ENCODE measurements around the gene BLID. TPM values are rescaled to one million over a fixed set of nuclear protein-coding genes. Genes with fewer than 3 reads are reported as not detected.
A peak's percentile ranks its signal among the peaks of the same experiment; 100 is the strongest.

Gene BLID
- total RNA-seq, 1 experiment from 2014 or later = not detected

GRCh38 chr11:122159173-122159721 is 43.2 kb upstream of the BLID start:
- no CpG with 5 or more reads among the region's 12 CpGs for WGBS (ENCODE audit: extremely low coverage, insufficient read length, low lambda C conversion rate)
- Histone ChIP-seq H2BK12ac (ENCODE audit: insufficient read length, low read depth, low read length) (no peak overlapping the region), H3K14ac (ENCODE audit: insufficient read depth, low read length) (peak overlapping the region; percentile 89; the same call in 1 of the 2 replicates), H4K5ac (ENCODE audit: insufficient read length, low read depth, low read length) (no peak overlapping the region), H3K4me1 (ENCODE audit: insufficient read depth, low read length) (no peaks in the 10 kb centered on the region), H2BK5ac (ENCODE audit: insufficient read length, low read length) (no peak overlapping the region), H4K20me1 (ENCODE audit: control insufficient read depth, insufficient read depth, insufficient read length) (no peaks in the 10 kb centered on the region), H3K18ac (ENCODE audit: insufficient read length, low read depth, low read length) (no peak overlapping the region), H3K9ac (ENCODE audit: extremely low read depth, insufficient read length, low read length) (no peak overlapping the region), H2BK20ac (ENCODE audit: low read depth, low read length, poor library complexity, severe bottlenecking) (no peak overlapping the region), H2BK120ac (ENCODE audit: low read depth, low read length, poor library complexity, severe bottlenecking) (no peak overlapping the region), H3K4me2 (ENCODE audit: insufficient read depth, insufficient read length, low read length) (no peak overlapping the region), H3K79me1 (ENCODE audit: insufficient read depth, low read depth, low read length, poor library complexity, severe bottlenecking) (no peaks in the 10 kb centered on the region), H3K56ac (ENCODE audit: insufficient read length, low read depth, low read length) (no peak overlapping the region), H3T11ph (ENCODE audit: low read length) (no peak overlapping the region), H3K23ac (ENCODE audit: insufficient read length, low read depth, low read length) (no peak overlapping the region), H3K9me3 (ENCODE audit: control insufficient read depth, low read depth, low read length) (no peaks in the 10 kb centered on the region), H3K27ac (ENCODE audit: insufficient read length, low read depth, low read length) (no peak overlapping the region), H4K91ac (ENCODE audit: insufficient read length, low read depth, low read length) (no peak overlapping the region), H2AFZ (ENCODE audit: low read length) (peak overlapping the region; percentile 88), H2BK15ac (ENCODE audit: low read depth, low read length) (no peak overlapping the region), H3K23me2 (ENCODE audit: insufficient read length, low read depth, low read length, poor library complexity, severe bottlenecking) (no peaks in the 10 kb centered on the region), H4K8ac (replicated peaks; ENCODE audit: insufficient read length, low read depth, low read length) (no peak overlapping the region), H2AK5ac (ENCODE audit: insufficient read length, low read length) (no peak overlapping the region), H3K27me3 (ENCODE audit: insufficient read depth, low read length) (no peaks in the 10 kb centered on the region), H3K4ac (ENCODE audit: low read depth, low read length) (no peak overlapping the region), H3K79me2 (ENCODE audit: insufficient read depth, low read length) (no peaks in the 10 kb centered on the region)
- Mint-ChIP-seq H3K4me3 (no peak overlapping the region; a peak in 1 of 5 replicates), H3K27me3 (ENCODE audit: low read depth) (peaks cover 4% of the 10 kb centered on the region; the same call in 1 of the 2 replicates), H3K4me1 (peaks cover 8 to 24% of the 10 kb centered on the region in 2 experiments), H3K36me3 (ENCODE audit: insufficient read depth in 1 of 3, low read depth in 3 of 3) (no peaks in the 10 kb centered on the region), H3K27ac (peak overlapping the region in 1 of 3 experiments; percentile 25; a peak in 1 of 7 replicates), H3K9me3 (no peaks in the 10 kb centered on the region)
- no peak for TF ChIP-seq CTCF (conservative IDR thresholded peaks at IDR 0.05)
- no peak for DNase-seq
